ENCODE results near the gene ACTR2.
"Not testable (repeated sequence)": the region's sequence is repeated elsewhere in the genome, so short reads cannot be mapped to it uniquely, and the experiment has no call there.

Gene ACTR2

DNA sequence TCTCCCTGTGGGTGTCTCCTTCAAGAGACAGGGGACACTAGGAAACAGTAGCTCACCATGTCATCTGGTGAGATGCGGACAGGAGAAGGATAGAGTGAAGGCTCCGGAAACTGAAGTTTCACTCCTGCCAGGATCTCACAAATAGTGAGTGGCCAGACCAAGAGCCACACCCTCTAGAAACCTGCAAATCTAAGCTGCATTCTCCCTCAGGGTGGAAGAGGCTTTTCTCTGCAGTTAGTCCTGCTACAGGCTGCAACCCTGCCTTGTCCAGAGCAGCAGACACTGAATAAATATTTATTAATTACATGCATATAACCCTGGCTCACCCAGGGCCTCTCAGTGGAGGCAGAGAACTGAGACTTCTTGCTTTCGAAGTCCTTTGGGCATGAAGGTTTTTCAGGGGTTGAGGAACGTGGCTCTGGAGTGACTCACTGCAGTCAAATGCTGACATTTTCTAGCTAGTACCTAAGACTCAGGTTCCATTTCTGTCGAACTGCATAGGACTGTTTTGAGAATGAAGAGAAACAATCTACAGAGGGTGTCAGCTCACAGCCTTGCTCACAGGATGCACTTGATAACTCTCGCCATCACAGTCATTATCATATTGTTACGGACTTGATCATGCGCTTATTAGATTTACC is 87.3 kb downstream of the ACTR2 start:
- no peak for DNase-seq

DNA sequence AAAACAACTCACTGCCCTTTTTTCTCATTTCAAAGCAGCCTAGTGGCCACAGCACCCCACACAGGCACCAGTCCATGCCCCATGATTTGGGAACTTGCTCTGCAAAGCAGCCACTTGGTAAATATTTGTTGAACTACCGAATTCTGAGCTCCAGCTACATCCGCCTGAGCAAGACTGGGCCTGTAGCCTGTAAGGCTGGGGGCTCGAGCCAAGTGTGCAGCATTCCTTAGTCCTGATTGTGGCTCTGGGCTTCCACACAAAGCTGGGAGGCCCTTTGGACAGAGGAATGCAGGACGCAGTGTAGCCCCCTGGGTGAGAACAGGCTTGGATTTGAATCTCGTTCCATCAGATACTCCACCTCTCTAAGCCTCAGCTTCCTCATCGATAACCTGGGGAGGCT is 88.4 kb downstream of the ACTR2 start:
- no peak for DNase-seq

GRCh38 chr2:65317351-65317750 is 89.7 kb downstream of the ACTR2 start:
- not testable (repeated sequence) for DNase-seq

DNA sequence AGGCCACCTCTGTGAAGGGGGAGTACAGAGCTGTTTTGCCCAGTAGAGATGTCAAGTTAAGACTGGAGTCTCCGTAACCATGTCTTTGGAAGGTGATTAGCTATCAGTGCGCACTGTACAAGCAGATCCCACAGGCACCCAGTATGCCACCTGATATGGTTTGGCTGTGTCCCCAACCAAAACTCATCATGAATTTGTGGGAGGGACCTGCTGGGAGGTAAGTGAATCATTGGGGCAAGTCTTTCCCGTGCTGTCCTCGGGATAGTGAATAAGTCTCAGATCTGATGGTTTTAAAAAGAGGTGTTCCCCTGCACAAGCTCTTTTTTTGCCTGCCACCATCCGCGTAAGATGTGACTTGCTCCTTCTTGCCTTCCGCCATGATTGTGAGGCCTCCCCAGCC is 90.2 kb downstream of the ACTR2 start:
- no peak for DNase-seq

DNA sequence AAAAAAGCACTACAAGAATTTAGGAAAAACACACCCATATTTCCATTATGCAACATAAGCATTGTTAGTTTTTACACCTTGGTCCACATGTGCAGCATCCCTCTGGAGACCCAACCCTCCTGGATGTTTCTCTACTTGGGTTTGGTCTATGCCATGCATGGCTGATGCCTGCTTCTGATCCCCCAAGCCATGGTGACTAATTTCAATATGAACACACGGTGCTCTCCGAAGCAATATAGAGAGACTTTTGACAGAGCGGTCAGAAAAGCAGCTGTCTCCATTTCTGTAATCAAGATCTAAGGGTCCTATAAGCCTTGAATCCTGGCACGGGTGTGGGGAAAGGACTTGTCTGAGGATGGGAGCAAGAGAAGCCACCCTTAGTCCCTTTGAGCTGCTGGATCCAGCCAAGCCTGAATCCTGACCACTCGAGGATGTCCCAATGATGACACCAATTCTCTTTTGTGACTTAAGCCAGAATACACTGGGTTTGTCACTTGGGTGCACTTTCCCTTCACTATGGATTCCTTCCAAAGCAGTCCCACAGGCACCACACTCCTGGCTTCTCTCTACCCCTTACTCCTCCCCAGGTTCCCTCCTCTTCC is 91.5 kb downstream of the ACTR2 start:
- DNase-seq, result peak; percentile 78

DNA sequence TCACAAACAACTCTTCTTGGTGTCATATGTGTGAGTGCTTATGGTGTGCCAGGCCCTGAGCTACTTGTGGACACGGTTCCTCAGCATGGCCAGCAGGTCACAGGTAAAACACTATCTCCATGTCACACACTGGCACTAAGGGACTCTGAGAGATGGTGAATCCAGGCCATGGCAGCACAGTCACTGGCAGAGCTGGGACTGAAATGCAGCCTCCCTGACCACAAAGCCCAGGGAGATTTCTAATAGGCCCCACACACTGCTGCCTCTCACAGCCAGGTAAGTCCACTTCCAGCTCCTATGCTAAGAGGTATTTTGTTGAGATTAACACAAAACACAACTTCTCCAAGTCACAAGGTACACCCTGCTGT is 92.0 kb downstream of the ACTR2 start:
- no peak for DNase-seq

GRCh38 chr2:65320042-65320725 is 92.6 kb downstream of the ACTR2 start:
- peak; percentile 89 for DNase-seq
